ES-I3 (cell line): ENCODE measurements around the gene SMARCAL1.

Source experiments
- H3K36me3 ChIP-seq: 2 replicates; pipeline ENCODE4 v1.6.1; 2013; ENCODE audit warnings: mild to moderate bottlenecking, low read length, control low read depth, moderate library complexity; ENCODE audit not compliant: insufficient read depth
- H3K4me1 ChIP-seq: 2 replicates; pipeline ENCODE4 v1.6.1; 2013; ENCODE audit warnings: mild to moderate bottlenecking, control low read depth, low read length; ENCODE audit not compliant: insufficient read depth
- H3K9ac ChIP-seq: 2 replicates; pipeline ENCODE4 v1.6.1; 2013; ENCODE audit warnings: low read depth, mild to moderate bottlenecking, low read length, moderate library complexity
- H3K9me3 ChIP-seq: 2 replicates; pipeline ENCODE4 v1.6.1; 2013; ENCODE audit warnings: mild to moderate bottlenecking, low read length, moderate library complexity; ENCODE audit not compliant: control insufficient read depth, insufficient read depth

Gene SMARCAL1

GRCh38 chr2:216428618-216429350, 16.5 kb downstream of the SMARCAL1 start:
- Histone ChIP-seq H3K4me1 (no peaks in the 10 kb centered on the region), H3K36me3 (peaks cover 22% of the 10 kb centered on the region), H3K9ac (no peak overlapping the region), H3K9me3 (0 out of 2 replicates have a peak, but pooled peaks cover 3% of the 10 kb centered on the region)

- Histone ChIP-seq H3K9ac (no peak overlapping the region), H3K4me1 (no peaks in the 10 kb centered on the region), H3K36me3 (peaks cover 24% of the 10 kb centered on the region), H3K9me3 (0 out of 2 replicates have a peak, but pooled peaks cover 3% of the 10 kb centered on the region)
Measured at GRCh38 chr2:216429428-216429827, 17.1 kb downstream of the SMARCAL1 start.

- Histone ChIP-seq H3K4me1 (no peaks in the 10 kb centered on the region), H3K36me3 (peaks cover 15% of the 10 kb centered on the region), H3K9me3 (no peaks in the 10 kb centered on the region), H3K9ac (no peak overlapping the region)
Measured at GRCh38 chr2:216430811-216431530, 18.7 kb downstream of the SMARCAL1 start.

DNA sequence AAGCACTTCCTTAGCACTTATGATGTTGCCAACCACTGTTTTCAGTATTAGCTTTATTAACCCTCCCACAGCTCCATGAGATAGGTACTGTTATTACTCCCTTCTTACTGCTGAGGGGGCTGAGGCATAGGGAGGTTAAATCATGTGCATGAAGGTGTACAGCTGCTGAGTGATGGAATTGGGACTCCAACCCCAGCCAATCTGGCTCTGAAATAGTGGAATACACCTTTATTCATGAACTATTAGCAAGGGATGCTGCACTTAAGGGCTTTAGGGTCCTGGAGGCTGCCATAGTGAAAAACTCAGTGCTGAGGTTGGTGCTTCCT, 19.2 kb downstream of the SMARCAL1 start:
- Histone ChIP-seq H3K36me3 (peaks cover 15% of the 10 kb centered on the region), H3K4me1 (no peaks in the 10 kb centered on the region), H3K9ac (no peak overlapping the region), H3K9me3 (no peaks in the 10 kb centered on the region)

DNA sequence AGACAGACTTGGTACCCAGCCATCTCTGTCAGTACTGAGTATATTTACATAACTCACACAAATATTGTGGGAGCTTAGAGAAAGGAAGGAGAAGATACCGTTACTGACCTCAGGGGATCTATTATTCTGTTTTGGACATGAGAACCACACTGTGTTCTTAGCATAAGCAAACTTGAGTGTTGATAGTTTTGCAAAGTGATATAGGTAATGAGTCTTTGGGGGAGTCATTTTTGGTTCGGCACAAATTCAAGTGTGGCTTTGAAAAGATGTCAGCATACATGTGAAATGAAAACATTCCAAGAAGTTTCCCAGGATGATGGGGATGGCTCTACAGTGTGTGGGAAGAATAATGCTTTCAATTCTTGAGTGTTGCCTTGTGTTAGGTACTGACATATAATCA, 24.1 kb downstream of the SMARCAL1 start:
- no peak overlapping the region for H3K9ac ChIP-seq
- peaks cover 17% of the 10 kb centered on the region for H3K36me3 ChIP-seq
- H3K4me1 ChIP-seq: no peaks in the 10 kb centered on the region
- no peaks in the 10 kb centered on the region for H3K9me3 ChIP-seq

DNA sequence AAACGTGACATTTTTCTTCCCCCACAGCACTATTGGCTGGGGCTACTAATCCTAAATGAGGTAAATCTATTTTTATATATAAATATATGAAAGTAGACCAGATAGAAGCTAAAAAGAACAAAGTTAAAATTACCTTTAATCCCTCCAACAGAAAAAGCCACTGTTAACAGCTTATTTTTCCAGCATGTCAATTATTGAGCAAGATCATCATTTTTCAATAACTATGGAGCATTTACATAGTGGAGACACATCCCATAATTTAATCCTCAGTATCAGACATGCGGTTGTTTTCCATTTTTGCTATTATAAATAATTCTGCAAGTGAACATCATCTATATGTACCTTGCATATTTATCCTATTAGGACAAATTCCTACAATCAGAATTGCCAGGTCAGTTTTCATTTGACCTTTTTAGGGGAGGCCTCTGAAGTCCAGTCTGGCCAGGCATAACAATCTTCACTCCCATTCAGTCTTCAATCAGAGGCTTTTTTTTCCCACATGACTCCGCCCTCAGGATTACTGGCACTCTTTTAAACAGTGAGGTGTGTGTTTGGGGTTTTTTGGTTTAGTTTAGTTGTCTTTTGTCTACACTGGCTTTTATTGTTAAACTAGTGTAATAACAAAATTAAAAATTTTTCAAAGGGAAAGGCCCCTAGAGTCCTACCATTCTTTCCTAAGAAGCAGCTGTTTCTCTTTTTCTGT, 29.2 kb downstream of the SMARCAL1 start:
- Histone ChIP-seq H3K36me3 (peaks cover 15% of the 10 kb centered on the region), H3K9me3 (no peaks in the 10 kb centered on the region), H3K4me1 (peaks cover 9% of the 10 kb centered on the region; the same call in 1 of the 2 replicates), H3K9ac (no peak overlapping the region)

DNA sequence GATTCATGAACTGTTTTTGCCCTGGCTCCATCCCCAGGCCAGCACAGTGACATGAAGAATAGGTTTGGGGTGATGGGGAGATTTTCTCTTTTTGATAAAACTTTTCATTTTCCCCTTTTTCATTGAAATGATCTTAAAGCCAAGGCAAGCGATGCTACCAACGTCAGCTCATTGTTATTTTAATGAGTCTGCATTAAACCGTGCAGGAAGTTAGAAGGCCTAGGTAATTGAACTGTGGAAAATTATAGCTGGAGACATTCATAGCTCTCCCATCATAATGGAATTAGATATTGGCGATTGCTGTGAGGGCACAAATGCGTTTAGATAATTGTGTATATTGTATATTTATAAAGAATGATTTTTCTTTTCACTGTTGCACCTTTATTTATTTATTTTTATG, 33.2 kb downstream of the SMARCAL1 start:
- Histone ChIP-seq H3K9ac (no peak overlapping the region), H3K36me3 (peaks cover 26% of the 10 kb centered on the region), H3K4me1 (peaks cover 9% of the 10 kb centered on the region; the same call in 1 of the 2 replicates), H3K9me3 (peaks cover 15% of the 10 kb centered on the region)

GRCh38 chr2:216446343-216446742, 34.1 kb downstream of the SMARCAL1 start:
- H3K36me3 ChIP-seq: peaks cover 26% of the 10 kb centered on the region
- H3K9me3 ChIP-seq: peaks cover 15% of the 10 kb centered on the region
- H3K4me1 ChIP-seq: peaks cover 9% of the 10 kb centered on the region; the same call in 1 of the 2 replicates
- no peak overlapping the region for H3K9ac ChIP-seq

DNA sequence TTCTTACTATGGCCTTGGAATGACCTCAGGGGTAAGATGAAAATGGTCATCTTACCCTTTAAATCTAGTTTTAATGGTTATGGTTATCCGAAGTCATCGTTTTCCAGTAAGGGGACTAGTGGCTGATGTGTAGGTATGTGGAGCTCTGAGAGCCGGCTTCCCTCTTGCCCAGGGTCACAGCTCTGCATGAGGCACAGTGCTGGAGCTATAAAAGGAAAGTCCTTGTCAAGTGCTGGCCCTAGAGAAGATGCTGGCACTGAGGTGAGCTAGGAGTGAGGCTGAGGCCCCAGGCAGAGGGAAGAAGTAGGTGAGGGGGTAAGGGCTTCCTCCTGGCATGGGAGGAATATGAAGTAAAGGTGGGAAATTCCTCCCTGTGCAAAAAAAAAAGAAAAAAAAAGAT, 35.0 kb downstream of the SMARCAL1 start:
- Histone ChIP-seq H3K9ac (no peak overlapping the region), H3K36me3 (peaks cover 26% of the 10 kb centered on the region), H3K4me1 (peaks cover 9% of the 10 kb centered on the region; the same call in 1 of the 2 replicates), H3K9me3 (peaks cover 15% of the 10 kb centered on the region)

DNA sequence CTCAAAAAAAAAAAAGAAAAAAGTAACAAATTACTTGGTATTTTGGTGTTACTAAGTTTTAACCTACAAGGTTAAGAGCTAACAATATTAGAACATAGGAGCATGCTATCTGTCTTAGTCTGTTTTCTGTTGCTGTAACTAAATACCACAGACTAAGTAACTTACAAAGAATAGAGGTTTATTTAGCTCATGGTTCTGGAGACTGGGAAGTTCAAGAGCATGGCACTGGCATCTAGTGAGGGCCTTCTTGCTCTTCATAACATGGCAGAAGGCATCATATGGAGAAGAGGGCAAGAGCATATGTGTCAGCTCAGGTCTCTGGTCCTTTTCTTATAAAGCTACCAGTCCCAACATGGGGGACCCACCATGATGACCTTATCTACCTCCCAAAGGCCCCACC, 36.5 kb downstream of the SMARCAL1 start:
- Histone ChIP-seq H3K36me3 (peaks cover 37% of the 10 kb centered on the region), H3K4me1 (peaks cover 9% of the 10 kb centered on the region; the same call in 1 of the 2 replicates), H3K9me3 (peaks cover 18% of the 10 kb centered on the region), H3K9ac (no peak overlapping the region)

DNA sequence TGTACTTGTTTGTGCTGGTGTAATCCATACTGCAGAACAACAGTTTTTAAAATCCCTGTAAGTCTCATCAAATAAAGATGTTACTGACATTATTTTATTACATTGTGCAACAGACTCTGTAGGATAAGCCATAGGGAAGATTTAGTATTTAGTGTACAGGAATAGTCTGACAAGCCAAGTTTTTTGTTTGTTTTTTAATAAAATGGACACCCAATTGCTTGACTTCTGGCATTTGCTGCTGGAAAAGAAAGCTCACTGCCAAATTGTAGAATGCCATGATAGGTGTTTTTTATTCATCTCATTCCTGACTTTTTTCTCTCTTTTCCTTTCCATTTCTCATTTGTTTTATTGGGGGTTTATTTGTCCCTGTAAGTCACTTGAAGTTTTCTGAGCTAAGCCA, 38.1 kb downstream of the SMARCAL1 start:
- peaks cover 34% of the 10 kb centered on the region for H3K36me3 ChIP-seq
- peaks cover 23% of the 10 kb centered on the region for H3K9me3 ChIP-seq
- no peak overlapping the region for H3K9ac ChIP-seq
- H3K4me1 ChIP-seq: peaks cover 4% of the 10 kb centered on the region; the same call in 1 of the 2 replicates

- Histone ChIP-seq H3K36me3 (peaks cover 34% of the 10 kb centered on the region), H3K9ac (no peak overlapping the region), H3K4me1 (peaks cover under 1% of the 10 kb centered on the region; the same call in 1 of the 2 replicates), H3K9me3 (peaks cover 23% of the 10 kb centered on the region)
Measured at GRCh38 chr2:216450784-216451183, 38.5 kb downstream of the SMARCAL1 start.

DNA sequence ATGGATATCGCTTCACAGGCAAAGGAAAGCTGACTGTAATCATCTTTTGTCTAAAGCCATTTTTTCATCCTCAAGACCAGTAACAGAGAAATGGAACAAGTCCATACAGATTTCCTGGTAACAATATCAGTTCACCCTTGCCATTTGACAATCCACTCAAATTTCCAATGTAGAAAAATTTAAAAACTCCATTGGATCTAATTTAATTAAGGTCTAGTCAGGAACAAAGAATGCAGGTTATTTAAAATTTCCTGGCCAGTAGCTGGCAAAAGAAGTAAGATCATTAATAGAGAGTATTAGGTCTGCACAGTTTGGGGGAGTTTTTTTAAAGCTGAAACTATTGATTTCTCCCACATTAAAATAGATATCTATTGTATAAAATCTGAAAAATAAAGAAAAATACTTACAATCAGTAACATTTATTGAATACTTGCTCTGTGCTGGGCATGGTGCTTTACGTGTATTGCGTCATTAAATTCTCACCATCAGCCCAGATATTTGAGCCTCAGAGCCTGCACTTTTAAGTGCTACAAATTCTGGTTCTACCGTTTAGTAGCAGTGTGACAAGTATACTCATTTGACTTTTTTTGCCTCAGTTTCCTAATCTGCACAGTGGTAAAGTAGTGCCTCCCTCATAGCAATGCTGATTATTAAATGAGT, 41.8 kb downstream of the SMARCAL1 start:
- H3K36me3 ChIP-seq: peaks cover 18% of the 10 kb centered on the region
- no peaks in the 10 kb centered on the region for H3K4me1 ChIP-seq
- no peak overlapping the region for H3K9ac ChIP-seq
- peaks cover 10% of the 10 kb centered on the region for H3K9me3 ChIP-seq

GRCh38 chr2:216463148-216463547, 50.9 kb downstream of the SMARCAL1 start:
- Histone ChIP-seq H3K9me3 (no peaks in the 10 kb centered on the region), H3K4me1 (no peaks in the 10 kb centered on the region), H3K9ac (no peak overlapping the region), H3K36me3 (no peaks in the 10 kb centered on the region)
